HCT116 (cell line): Measurements from ENCODE around the gene CENPP.

Experiments
- ATF3 ChIP-seq: IDR thresholded peaks from 2 replicates; pipeline ENCODE4 v1.6.1; 2012
- CEBPB ChIP-seq: IDR thresholded peaks from 2 replicates; pipeline ENCODE4 v1.6.1; 2012; ENCODE audit warnings: low read depth
- CTCF ChIP-seq, 3 experiments: fragments of 200-600 bp in 1 of 3; sonication (generic) in 1 of 3; IDR thresholded peaks in 2 of 3; conservative IDR thresholded peaks in 1 of 3; 2 replicates each; pipeline ENCODE4 v1.5.1; 2012 to 2017; ENCODE audit warnings: low read depth in 2 of 3, low read length in 2 of 3, antibody characterized with exemption in 1 of 3, borderline replicate concordance in 1 of 3, control low read depth in 1 of 3, mild to moderate bottlenecking in 1 of 3, mixed read lengths in 1 of 3, mixed run types in 1 of 3, moderate library complexity in 1 of 3; ENCODE audit not compliant: insufficient read depth in 1 of 3
- EZH2 ChIP-seq: fragments of 200-600 bp; sonication (generic); IDR thresholded peaks from 2 replicates; pipeline ENCODE4 v1.6.1; 2017; ENCODE audit warnings: antibody characterized with exemption, mixed run types
- EZH2phosphoT487 ChIP-seq: fragments of 200-600 bp; IDR thresholded peaks from 2 replicates; pipeline ENCODE4 v1.6.1; 2018; ENCODE audit warnings: antibody characterized with exemption, borderline replicate concordance
- FOSL1 ChIP-seq: IDR thresholded peaks from 2 replicates; pipeline ENCODE4 v1.6.1; 2012; ENCODE audit warnings: low read depth
- POLR2AphosphoS5 ChIP-seq: IDR thresholded peaks from 2 replicates; pipeline ENCODE4 v1.6.1; 2011; ENCODE audit warnings: mild to moderate bottlenecking, low read depth, low read length, moderate library complexity
- ZNF274 ChIP-seq: fragments of 200-500 bp; sonication (Bioruptor generic); IDR thresholded peaks from 2 replicates; pipeline ENCODE4 v1.6.1; 2014; ENCODE audit warnings: mild to moderate bottlenecking, low read depth, low read length, inconsistent platforms
- TF ChIP-seq, protein P1 (sequence below): IDR thresholded peaks from 2 replicates; pipeline ENCODE4 v1.6.1; 2012; ENCODE audit warnings: low read depth

- TF ChIP-seq EZH2, result no peak
- TF ChIP-seq EZH2phosphoT487, result no peak
- TF ChIP-seq ATF3, result no peak
- TF ChIP-seq ZNF274, result no peak
- TF ChIP-seq CTCF (IDR thresholded peaks at IDR 0.05 in 2 of 3, conservative IDR thresholded peaks at IDR 0.05 in 1 of 3; ENCODE audit: borderline replicate concordance in 1 of 3, insufficient read depth in 1 of 3, low read depth in 2 of 3, low read length in 2 of 3), result no peak
- TF ChIP-seq FOSL1, result no peak
- TF ChIP-seq CEBPB, result no peak
- TF ChIP-seq, protein P1, sequence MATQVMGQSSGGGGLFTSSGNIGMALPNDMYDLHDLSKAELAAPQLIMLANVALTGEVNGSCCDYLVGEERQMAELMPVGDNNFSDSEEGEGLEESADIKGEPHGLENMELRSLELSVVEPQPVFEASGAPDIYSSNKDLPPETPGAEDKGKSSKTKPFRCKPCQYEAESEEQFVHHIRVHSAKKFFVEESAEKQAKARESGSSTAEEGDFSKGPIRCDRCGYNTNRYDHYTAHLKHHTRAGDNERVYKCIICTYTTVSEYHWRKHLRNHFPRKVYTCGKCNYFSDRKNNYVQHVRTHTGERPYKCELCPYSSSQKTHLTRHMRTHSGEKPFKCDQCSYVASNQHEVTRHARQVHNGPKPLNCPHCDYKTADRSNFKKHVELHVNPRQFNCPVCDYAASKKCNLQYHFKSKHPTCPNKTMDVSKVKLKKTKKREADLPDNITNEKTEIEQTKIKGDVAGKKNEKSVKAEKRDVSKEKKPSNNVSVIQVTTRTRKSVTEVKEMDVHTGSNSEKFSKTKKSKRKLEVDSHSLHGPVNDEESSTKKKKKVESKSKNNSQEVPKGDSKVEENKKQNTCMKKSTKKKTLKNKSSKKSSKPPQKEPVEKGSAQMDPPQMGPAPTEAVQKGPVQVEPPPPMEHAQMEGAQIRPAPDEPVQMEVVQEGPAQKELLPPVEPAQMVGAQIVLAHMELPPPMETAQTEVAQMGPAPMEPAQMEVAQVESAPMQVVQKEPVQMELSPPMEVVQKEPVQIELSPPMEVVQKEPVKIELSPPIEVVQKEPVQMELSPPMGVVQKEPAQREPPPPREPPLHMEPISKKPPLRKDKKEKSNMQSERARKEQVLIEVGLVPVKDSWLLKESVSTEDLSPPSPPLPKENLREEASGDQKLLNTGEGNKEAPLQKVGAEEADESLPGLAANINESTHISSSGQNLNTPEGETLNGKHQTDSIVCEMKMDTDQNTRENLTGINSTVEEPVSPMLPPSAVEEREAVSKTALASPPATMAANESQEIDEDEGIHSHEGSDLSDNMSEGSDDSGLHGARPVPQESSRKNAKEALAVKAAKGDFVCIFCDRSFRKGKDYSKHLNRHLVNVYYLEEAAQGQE, result no peak
- no peak for TF ChIP-seq POLR2AphosphoS5
Observed at GRCh38 chr9:92291577-92291976, 34.2 kb upstream of the CENPP start.
